Right lobe of liver (tissue), 4 donors: ENCODE data around the gene ATP5F1D.

ENCODE experiments used
- POLR2A ChIP-seq: fragments of 450-650 bp; IDR thresholded peaks from one replicate; pipeline ENCODE4 v1.6.1; 2017; ENCODE audit warnings: antibody characterized with exemption, mild to moderate bottlenecking
- TF ChIP-seq, protein P1 (sequence below), 4 donors: fragments of 200-600 bp in 3 of 4; fragments of 450-650 bp in 1 of 4; IDR thresholded peaks; one replicate each; pipeline versions ENCODE4 v1.5.1 to v1.8.0; 2016 to 2022; ENCODE audit warnings: antibody characterized with exemption in 4 of 4, mild to moderate bottlenecking in 2 of 4
- donor health status: DM: no; HTN: no; CAD: no.
- donor health status: DM: no; HTN: no; CAD: no.
- donor health status: DM: no; HTN: yes; CAD: no.

DNA sequence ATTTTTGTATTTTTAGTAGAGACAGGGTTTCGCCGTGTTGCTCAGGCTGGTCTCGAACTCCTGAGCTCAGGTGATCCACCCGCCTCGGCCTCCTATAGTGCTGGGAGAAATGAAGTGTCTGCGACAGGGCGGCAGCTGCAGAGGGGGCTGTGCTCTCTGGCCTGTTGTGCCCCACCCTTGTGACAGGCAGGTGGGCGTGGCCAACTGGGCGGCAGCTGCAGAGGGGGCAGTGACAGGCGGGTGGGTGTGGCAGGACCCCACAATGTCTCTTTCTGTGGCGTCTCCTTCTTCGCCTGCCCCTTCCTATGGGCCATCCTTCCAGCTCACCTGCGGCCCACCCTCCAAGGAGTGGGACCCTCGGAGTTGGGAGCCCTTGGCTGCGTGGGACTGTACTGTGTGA is 24.2 kb upstream of the ATP5F1D start:
- TF ChIP-seq, protein P1, sequence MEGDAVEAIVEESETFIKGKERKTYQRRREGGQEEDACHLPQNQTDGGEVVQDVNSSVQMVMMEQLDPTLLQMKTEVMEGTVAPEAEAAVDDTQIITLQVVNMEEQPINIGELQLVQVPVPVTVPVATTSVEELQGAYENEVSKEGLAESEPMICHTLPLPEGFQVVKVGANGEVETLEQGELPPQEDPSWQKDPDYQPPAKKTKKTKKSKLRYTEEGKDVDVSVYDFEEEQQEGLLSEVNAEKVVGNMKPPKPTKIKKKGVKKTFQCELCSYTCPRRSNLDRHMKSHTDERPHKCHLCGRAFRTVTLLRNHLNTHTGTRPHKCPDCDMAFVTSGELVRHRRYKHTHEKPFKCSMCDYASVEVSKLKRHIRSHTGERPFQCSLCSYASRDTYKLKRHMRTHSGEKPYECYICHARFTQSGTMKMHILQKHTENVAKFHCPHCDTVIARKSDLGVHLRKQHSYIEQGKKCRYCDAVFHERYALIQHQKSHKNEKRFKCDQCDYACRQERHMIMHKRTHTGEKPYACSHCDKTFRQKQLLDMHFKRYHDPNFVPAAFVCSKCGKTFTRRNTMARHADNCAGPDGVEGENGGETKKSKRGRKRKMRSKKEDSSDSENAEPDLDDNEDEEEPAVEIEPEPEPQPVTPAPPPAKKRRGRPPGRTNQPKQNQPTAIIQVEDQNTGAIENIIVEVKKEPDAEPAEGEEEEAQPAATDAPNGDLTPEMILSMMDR (IDR thresholded peaks at IDR 0.05) = no peak
- TF ChIP-seq POLR2A = no peak
